Astrocyte of the spinal cord (primary cell): ENCODE measurements around the gene HSPB8.

Experiments
- DNase-seq: peaks from one replicate; pipeline ENCODE4 v3.0.0; 2011; ENCODE audit warnings: low read depth, low spot score
- H3K4me3 ChIP-seq: 2 replicates; pipeline ENCODE4 v1.5.1; 2011; ENCODE audit warnings: low read depth, mild to moderate bottlenecking, low read length, moderate library complexity
- CTCF ChIP-seq: IDR thresholded peaks from 2 replicates; pipeline ENCODE4 v1.5.1; 2012; ENCODE audit warnings: low read depth, mild to moderate bottlenecking, low read length, inconsistent platforms
- in situ Hi-C: cut with HindIII; loops from 2 replicates; pipeline ENCODE4 v1.10.0; 2017; ENCODE audit warnings: low sequenced_read_pairs

HSPB8 gene

GRCh38 chr12:119202544-119202943 lies 23.8 kb downstream of the HSPB8 start:
- no peak for DNase-seq
- H3K4me3 ChIP-seq, result no peak overlapping the region
- TF ChIP-seq CTCF, result no peak
- in situ Hi-C loops, result no loop called here

GRCh38 chr12:119204131-119204530 lies 25.4 kb downstream of the HSPB8 start:
- in situ Hi-C loops, result no loop called here
- H3K4me3 ChIP-seq, result no peak overlapping the region
- no peak for DNase-seq
- TF ChIP-seq CTCF, result no peak

GRCh38 chr12:119204671-119205285 lies 26.0 kb downstream of the HSPB8 start:
- no peak overlapping the region for H3K4me3 ChIP-seq
- no peak for DNase-seq
- TF ChIP-seq CTCF, result no peak
- in situ Hi-C loops, result no loop called here

- H3K4me3 ChIP-seq, result no peak overlapping the region
- DNase-seq, result no peak
- TF ChIP-seq CTCF, result no peak
- in situ Hi-C loops, result no loop called here
Observed at GRCh38 chr12:119206348-119207062, 27.8 kb downstream of the HSPB8 start.

- TF ChIP-seq CTCF, result no peak
- in situ Hi-C loops, result no loop called here
- H3K4me3 ChIP-seq, result no peak overlapping the region
- DNase-seq, result no peak
Observed at GRCh38 chr12:119207063-119207560, 28.4 kb downstream of the HSPB8 start.

GRCh38 chr12:119208626-119209061 lies 29.9 kb downstream of the HSPB8 start:
- in situ Hi-C loops, result no loop called here
- no peak for DNase-seq
- no peak overlapping the region for H3K4me3 ChIP-seq
- no peak for TF ChIP-seq CTCF
